Liver (tissue), 9 donors: ENCODE measurements around the gene NUAK1. TPM values are rescaled to one million over a fixed set of nuclear protein-coding genes. Genes with fewer than 3 reads are reported as not detected.

ENCODE experiments used
- DNase-seq: peaks from one replicate; pipeline ENCODE4 v3.0.0-alpha.2; 2017; ENCODE audit warnings: low spot score
- H3K27ac ChIP-seq, 2 donors: one replicate each; pipeline ENCODE4 v1.7.0; 2013; ENCODE audit warnings: inconsistent platforms in 2 of 2, low read length in 2 of 2, control low read depth in 1 of 2, low read depth in 1 of 2, mild to moderate bottlenecking in 1 of 2
- H3K27me3 ChIP-seq, 4 donors: one replicate each; pipeline versions ENCODE4 v1.6.1 to v1.7.0; 2013; ENCODE audit warnings: low read length in 3 of 4, inconsistent platforms in 1 of 4, mild to moderate bottlenecking in 1 of 4, moderate library complexity in 1 of 4; ENCODE audit not compliant: control insufficient read depth in 4 of 4, insufficient read depth in 4 of 4
- H3K36me3 ChIP-seq, 4 donors: one replicate each; pipeline versions ENCODE4 v1.6.1 to v1.7.0; 2013; ENCODE audit warnings: low read length in 3 of 4, mild to moderate bottlenecking in 3 of 4, low read depth in 1 of 4, moderate library complexity in 1 of 4; ENCODE audit not compliant: control insufficient read depth in 4 of 4, insufficient read depth in 3 of 4
- H3K4me1 ChIP-seq, 4 donors: one replicate each; pipeline versions ENCODE4 v1.6.1 to v1.7.0; 2013; ENCODE audit warnings: low read length in 3 of 4, mild to moderate bottlenecking in 3 of 4, moderate library complexity in 1 of 4; ENCODE audit not compliant: control insufficient read depth in 4 of 4, insufficient read depth in 4 of 4
- H3K4me3 ChIP-seq, 3 donors: one replicate each; pipeline versions ENCODE4 v1.6.1 to v1.7.0; 2013; ENCODE audit warnings: low read length in 3 of 3, control low read depth in 1 of 3, low read depth in 1 of 3, mild to moderate bottlenecking in 1 of 3
- H3K9ac ChIP-seq, 2 donors: one replicate each; pipeline ENCODE4 v1.7.0; 2013; ENCODE audit warnings: low read length in 2 of 2, mild to moderate bottlenecking in 2 of 2, moderate library complexity in 2 of 2, control low read depth in 1 of 2, low read depth in 1 of 2
- H3K9me3 ChIP-seq, 4 donors: one replicate each; pipeline versions ENCODE4 v1.6.1 to v1.7.0; 2013; ENCODE audit warnings: low read length in 3 of 4; ENCODE audit not compliant: control insufficient read depth in 4 of 4
- ATF3 ChIP-seq: IDR thresholded peaks from 2 replicates; pipeline ENCODE4 v1.6.1; 2016; ENCODE audit warnings: antibody characterized with exemption
- CTCF ChIP-seq: fragments of 150-350 bp; IDR thresholded peaks from 2 replicates; pipeline ENCODE4 v1.5.1; 2017; ENCODE audit warnings: improper control_type of control experiment, low read depth, low read length; ENCODE audit not compliant: missing input control
- EGR1 ChIP-seq, 2 donors: IDR thresholded peaks; 2 replicates each; pipeline ENCODE4 v1.6.1; 2016 to 2018; ENCODE audit warnings: antibody characterized with exemption in 2 of 2, low read depth in 2 of 2
- FOXA1 ChIP-seq: IDR thresholded peaks from 2 replicates; pipeline ENCODE4 v1.6.1; 2016; ENCODE audit warnings: antibody characterized with exemption
- FOXA2 ChIP-seq: IDR thresholded peaks from 2 replicates; pipeline ENCODE4 v1.6.1; 2016; ENCODE audit warnings: antibody characterized with exemption
- GABPA ChIP-seq, 2 donors: IDR thresholded peaks in 1 of 2; conservative IDR thresholded peaks in 1 of 2; 2 replicates each; pipeline ENCODE4 v1.6.1; 2016; ENCODE audit warnings: antibody characterized with exemption in 2 of 2, mild to moderate bottlenecking in 1 of 2, moderate library complexity in 1 of 2
- HNF4A ChIP-seq, 2 donors: conservative IDR thresholded peaks; 2 replicates each; pipeline ENCODE4 v1.6.1; 2016; ENCODE audit warnings: antibody characterized with exemption in 2 of 2, mild to moderate bottlenecking in 2 of 2
- HNF4G ChIP-seq: IDR thresholded peaks from 2 replicates; pipeline ENCODE4 v1.6.1; 2016; ENCODE audit warnings: antibody characterized with exemption
- JUND ChIP-seq, 2 donors: IDR thresholded peaks; 2 replicates each; pipeline ENCODE4 v1.6.1; 2016; ENCODE audit warnings: antibody characterized with exemption in 2 of 2
- MAX ChIP-seq: IDR thresholded peaks from 2 replicates; pipeline ENCODE4 v1.6.1; 2016; ENCODE audit warnings: antibody characterized with exemption
- NR2F2 ChIP-seq: IDR thresholded peaks from 2 replicates; pipeline ENCODE4 v1.6.1; 2016; ENCODE audit warnings: antibody characterized with exemption
- RAD21 ChIP-seq, 2 donors: IDR thresholded peaks; 2 replicates each; pipeline ENCODE4 v1.6.1; 2016; ENCODE audit warnings: antibody characterized with exemption in 2 of 2, mild to moderate bottlenecking in 2 of 2
- REST ChIP-seq: IDR thresholded peaks from 2 replicates; pipeline ENCODE4 v1.6.1; 2016; ENCODE audit warnings: antibody characterized with exemption, mild to moderate bottlenecking
- RXRA ChIP-seq, 2 donors: IDR thresholded peaks; 2 replicates each; pipeline ENCODE4 v1.6.1; 2017 to 2018; ENCODE audit warnings: antibody characterized with exemption in 2 of 2, mild to moderate bottlenecking in 1 of 2
- SP1 ChIP-seq: IDR thresholded peaks from 2 replicates; pipeline ENCODE4 v1.6.1; 2018; ENCODE audit warnings: antibody characterized with exemption, mild to moderate bottlenecking
- TAF1 ChIP-seq: conservative IDR thresholded peaks from 2 replicates; pipeline ENCODE4 v1.6.1; 2016; ENCODE audit warnings: antibody characterized with exemption, mild to moderate bottlenecking
- YY1 ChIP-seq: IDR thresholded peaks from 2 replicates; pipeline ENCODE4 v1.6.1; 2016; ENCODE audit warnings: antibody characterized with exemption, mild to moderate bottlenecking
- ZBTB33 ChIP-seq: IDR thresholded peaks from 2 replicates; pipeline ENCODE4 v1.6.1; 2016; ENCODE audit warnings: antibody characterized with exemption
- WGBS: extraction: QIAGEN DNeasy Blood & Tissue Kit; methylation state at CpG from one replicate; pipeline ENCODE4 v1.1.7; 2013; 5-methylcytosine and 5-hydroxymethylcytosine counted together
- polyA plus RNA-seq, 2 donors: library from polyadenylated mRNA; stranded (reverse) in 1 of 2; unstranded in 1 of 2; fragments of 200-250 nt in 1 of 2; fragments of >200 nt in 1 of 2; fragmentation: Nextera tagmentation in 1 of 2; extraction: Ambion mirVana in 1 of 2; gene quantifications; one replicate each; pipeline versions ENCODE4 v1.2.1 to v1.2.3, GENCODE V29; 2013 to 2015
- total RNA-seq, 2 donors: library from RNA; depleted of rRNA; stranded (reverse); fragments of >200 nt; gene quantifications; one replicate each; pipeline ENCODE4 v1.2.3, GENCODE V29; 2014
- donor health status: healthy.
- donor health status: healthy.
- donor health status: healthy.
- donor health status: healthy.
- donor health status: healthy.

The NUAK1 gene
- total and polyA plus RNA-seq, 4 donors: 2.5 to 9.3 (median 3.9) TPM

- H3K4me3 ChIP-seq: no peak overlapping the region
- no peak overlapping the region for H3K27ac ChIP-seq
- peaks cover 1 to 57% (median 41%) of the 10 kb centered on the region in 4 donors for H3K4me1 ChIP-seq
These were observed 5.3 kb downstream of the NUAK1 start for GRCh38 chr12:106133136-106134087.

More at GRCh38 chr12:106133136-106134087, 5.3 kb downstream of the NUAK1 start:
- Histone ChIP-seq H3K36me3 (no peaks in the 10 kb centered on the region), H3K9me3 (no peaks in the 10 kb centered on the region), H3K9ac (no peak overlapping the region), H3K27me3 (no peaks in the 10 kb centered on the region)
- TF ChIP-seq SP1 (no peak), RAD21 (IDR thresholded peaks at IDR 0.05) (no peak), FOXA1 (no peak), YY1 (no peak), NR2F2 (no peak), TAF1 (no peak), MAX (no peak), JUND (IDR thresholded peaks at IDR 0.05) (no peak), HNF4G (no peak), FOXA2 (no peak), RXRA (IDR thresholded peaks at IDR 0.05) (no peak), GABPA (IDR thresholded peaks at IDR 0.05 in 1 of 2, conservative IDR thresholded peaks at IDR 0.05 in 1 of 2) (no peak), REST (no peak), CTCF (no peak), ATF3 (no peak), EGR1 (IDR thresholded peaks at IDR 0.05; ENCODE audit: low read depth in 2 of 2) (no peak), HNF4A (conservative IDR thresholded peaks at IDR 0.05) (no peak), ZBTB33 (no peak)
- no peak for DNase-seq
- WGBS: 89% methylated on average over 4 of the region's 4 CpGs
